HG02763 (cell line): ENCODE data around the gene HNRNPR.
"Not testable (repeated sequence)": the region's sequence is repeated elsewhere in the genome, so short reads cannot be mapped to it uniquely, and the experiment has no call there.

ENCODE experiments used
- ATAC-seq: cut with Tn5 transposase; IDR thresholded peaks from one replicate; pipeline ENCODE4 v1.9.1; 2021; ENCODE audit warnings: mild to moderate bottlenecking, moderate library complexity; ENCODE audit not compliant: unreplicated experiment

The HNRNPR gene

GRCh38 chr1:23257371-23257770, 86.7 kb downstream of the HNRNPR start:
- ATAC-seq = not testable (repeated sequence)
